ENCODE measurements around the gene RNF148. TPM values are rescaled to one million over a fixed set of nuclear protein-coding genes. Genes with fewer than 3 reads are reported as not detected.

The RNF148 gene
- total RNA-seq, 2 donors from 2014 or later = 4.9 to 8.6 TPM

GRCh38 chr7:122675011-122675410 is 27.7 kb downstream of the RNF148 start:
- no peak for TF ChIP-seq POLR2A (IDR thresholded peaks at IDR 0.05)
- TF ChIP-seq CTCF (IDR thresholded peaks at IDR 0.05) = no peak
- WGBS, 2 donors = 44 to 52% methylated on average over 7 of the region's 7 CpGs
- ATAC-seq (peak; percentile 19), DNase-seq (no peak)
- intact Hi-C loops (cut with DNase I) = no loop called here
- no peaks in the 10 kb centered on the region for H3K9me3 ChIP-seq
- H3K4me1 ChIP-seq = peaks cover 48% of the 10 kb centered on the region
- no peaks in the 10 kb centered on the region for H3K27me3 ChIP-seq
- H3K4me3 ChIP-seq = no peak overlapping the region
- H3K36me3 ChIP-seq (replicated peaks in 1 of 2; ENCODE audit: insufficient read depth in 1 of 2, low read depth in 2 of 2) = no peaks in the 10 kb centered on the region
- peak overlapping the region in 3 of 4 donors; percentile 46 to 64 (median 51) for H3K27ac ChIP-seq

- Histone ChIP-seq H3K4me1 (peaks cover 43% of the 10 kb centered on the region), H3K27ac (peak overlapping the region; percentile 31 to 64 (median 48)), H3K4me3 (no peak overlapping the region), H3K36me3 (replicated peaks in 1 of 2; ENCODE audit: insufficient read depth in 1 of 2, low read depth in 2 of 2) (no peaks in the 10 kb centered on the region), H3K9me3 (no peaks in the 10 kb centered on the region), H3K27me3 (no peaks in the 10 kb centered on the region)
- WGBS, 2 donors = 4 to 10% methylated on average over 4 of the region's 4 CpGs
- peak in 3 of 4 donors; percentile 33 to 54 (median 50) for DNase-seq
- TF ChIP-seq POLR2A (IDR thresholded peaks at IDR 0.05) = no peak
- no peak for TF ChIP-seq CTCF (IDR thresholded peaks at IDR 0.05)
- peak; percentile 36 for ATAC-seq
- intact Hi-C loops (cut with DNase I) = no loop called here
Measured at GRCh38 chr7:122674502-122674901, 28.2 kb downstream of the RNF148 start.

- peaks cover 40% of the 10 kb centered on the region for H3K4me1 ChIP-seq
- no peak for DNase-seq
- H3K36me3 ChIP-seq (replicated peaks in 1 of 2; ENCODE audit: insufficient read depth in 1 of 2, low read depth in 2 of 2) = no peaks in the 10 kb centered on the region
- no peak for ATAC-seq
- 89 to 92% methylated on average over 7 to 19 of the region's 21 CpGs for WGBS, 2 donors
- TF ChIP-seq POLR2A (IDR thresholded peaks at IDR 0.05) = no peak
- no peak for TF ChIP-seq CTCF (IDR thresholded peaks at IDR 0.05)
- no peaks in the 10 kb centered on the region for H3K27me3 ChIP-seq
- H3K9me3 ChIP-seq = no peaks in the 10 kb centered on the region
- intact Hi-C loops (cut with DNase I) = no loop called here
- no peak overlapping the region for H3K4me3 ChIP-seq
- H3K27ac ChIP-seq = peak overlapping the region; percentile 31 to 64 (median 48)
Measured at GRCh38 chr7:122673951-122674350, 28.8 kb downstream of the RNF148 start.

GRCh38 chr7:122672536-122672935 is 30.2 kb downstream of the RNF148 start:
- Histone ChIP-seq H3K9me3 (no peaks in the 10 kb centered on the region), H3K4me3 (no peak overlapping the region), H3K36me3 (replicated peaks in 1 of 2; ENCODE audit: insufficient read depth in 1 of 2, low read depth in 2 of 2) (no peaks in the 10 kb centered on the region), H3K27ac (peak overlapping the region in 1 of 4 donors; percentile 18), H3K27me3 (no peaks in the 10 kb centered on the region), H3K4me1 (peaks cover 35% of the 10 kb centered on the region)
- WGBS, 2 donors = 51 to 59% methylated on average over 8 of the region's 8 CpGs
- intact Hi-C loops (cut with DNase I) = no loop called here
- peak; percentile 63 for ATAC-seq
- DNase-seq = peak; percentile 38 to 64 (median 50)
- TF ChIP-seq CTCF (IDR thresholded peaks at IDR 0.05) (no peak), POLR2A (IDR thresholded peaks at IDR 0.05) (no peak)

GRCh38 chr7:122663733-122664132 is 39.0 kb downstream of the RNF148 start:
- H3K4me3 ChIP-seq = no peak overlapping the region
- intact Hi-C loops (cut with DNase I) = no loop called here
- no peaks in the 10 kb centered on the region for H3K36me3 ChIP-seq (replicated peaks in 1 of 2; ENCODE audit: insufficient read depth in 1 of 2, low read depth in 2 of 2)
- no peak for DNase-seq
- H3K4me1 ChIP-seq = no peaks in the 10 kb centered on the region
- H3K27ac ChIP-seq = no peak overlapping the region
- WGBS, 2 donors = 84 to 94% methylated on average over 2 of the region's 2 CpGs
- TF ChIP-seq CTCF (IDR thresholded peaks at IDR 0.05) (no peak), POLR2A (IDR thresholded peaks at IDR 0.05) (no peak)
- H3K27me3 ChIP-seq = no peaks in the 10 kb centered on the region
- ATAC-seq = no peak
- no peaks in the 10 kb centered on the region for H3K9me3 ChIP-seq
